DND-41 (cell line): ENCODE measurements around the gene IPCEF1.
"Not testable (repeated sequence)": the region's sequence is repeated elsewhere in the genome, so short reads cannot be mapped to it uniquely, and the experiment has no call there.

Source experiments
- ATAC-seq: fragments of 200-7000 bp; cut with Tn5 transposase; 3 replicates; pipeline ENCODE4 v1.9.1; 2021; ENCODE audit warnings: low read depth; ENCODE audit not compliant: insufficient read depth
- DNase-seq: peaks from one replicate; pipeline ENCODE4 v3.0.0-alpha.2; 2020
- H2AFZ ChIP-seq: 2 replicates; pipeline ENCODE4 v1.6.0; 2012; ENCODE audit warnings: low read depth, low read length
- H3K27ac ChIP-seq: 2 replicates; pipeline ENCODE4 v1.5.1; 2012; ENCODE audit warnings: low read length, inconsistent platforms
- H3K27me3 ChIP-seq: fragments of 200-600 bp; sonication (generic); 2 replicates; pipeline ENCODE4 v1.6.0; 2012; ENCODE audit warnings: low read length, mild to moderate bottlenecking, inconsistent platforms; ENCODE audit not compliant: insufficient read depth, poor library complexity
- H3K36me3 ChIP-seq: 2 replicates; pipeline ENCODE4 v1.5.1; 2012; ENCODE audit warnings: low read length, inconsistent platforms; ENCODE audit not compliant: insufficient read depth
- H3K4me1 ChIP-seq: 2 replicates; pipeline ENCODE4 v1.5.1; 2012; ENCODE audit warnings: mild to moderate bottlenecking, low read length; ENCODE audit not compliant: insufficient read depth
- H3K4me2 ChIP-seq: 2 replicates; pipeline ENCODE4 v1.6.0; 2012; ENCODE audit warnings: mild to moderate bottlenecking, moderate library complexity, low read length, inconsistent platforms; ENCODE audit not compliant: insufficient read depth
- H3K4me3 ChIP-seq, 2 experiments: fragments of 200-600 bp in 1 of 2; shearing (Covaris generic) in 1 of 2; 2 replicates each; pipeline ENCODE4 v1.5.1; 2012 to 2016; ENCODE audit warnings: inconsistent platforms in 2 of 2, low read length in 2 of 2, mild to moderate bottlenecking in 2 of 2, low read depth in 1 of 2, moderate library complexity in 1 of 2
- H3K79me2 ChIP-seq: 2 replicates; pipeline ENCODE4 v1.6.0; 2012; ENCODE audit warnings: low read length, inconsistent platforms; ENCODE audit not compliant: insufficient read depth
- H3K9ac ChIP-seq: 2 replicates; pipeline ENCODE4 v1.6.0; 2012; ENCODE audit warnings: low read depth, mild to moderate bottlenecking, inconsistent platforms, low read length, moderate library complexity
- H3K9me3 ChIP-seq: 2 replicates; pipeline ENCODE4 v1.5.1; 2012; ENCODE audit warnings: low read length, moderate library complexity, mild to moderate bottlenecking, inconsistent platforms; ENCODE audit not compliant: insufficient read depth, severe bottlenecking
- H4K20me1 ChIP-seq: 2 replicates; pipeline ENCODE4 v1.6.0; 2012; ENCODE audit warnings: low read length; ENCODE audit not compliant: insufficient read depth
- CTCF ChIP-seq: IDR thresholded peaks from 2 replicates; pipeline ENCODE4 v1.5.1; 2012; ENCODE audit warnings: borderline replicate concordance, low read length, moderate library complexity, mild to moderate bottlenecking; ENCODE audit not compliant: poor library complexity, severe bottlenecking; ENCODE audit errors: extremely low read depth
- EZH2 ChIP-seq: IDR thresholded peaks from 3 replicates; pipeline ENCODE4 v1.6.1; 2012; ENCODE audit warnings: borderline replicate concordance, low read depth, mild to moderate bottlenecking, moderate library complexity, low read length, inconsistent platforms; ENCODE audit not compliant: severe bottlenecking

Gene IPCEF1

GRCh38 chr6:154329350-154330170, 27.0 kb downstream of the IPCEF1 start:
- H3K36me3 ChIP-seq = no peaks in the 10 kb centered on the region
- no peaks in the 10 kb centered on the region for H4K20me1 ChIP-seq
- no peaks in the 10 kb centered on the region for H3K9me3 ChIP-seq
- no peaks in the 10 kb centered on the region for H3K4me1 ChIP-seq
- H3K4me2 ChIP-seq = no peak overlapping the region
- H2AFZ ChIP-seq = no peak overlapping the region
- H3K27ac ChIP-seq = no peak overlapping the region
- H3K79me2 ChIP-seq = no peaks in the 10 kb centered on the region
- H3K9ac ChIP-seq = no peak overlapping the region
- TF ChIP-seq EZH2 (no peak), CTCF (no peak)
- ATAC-seq (no peak), DNase-seq (no peak)
- no peak overlapping the region for H3K4me3 ChIP-seq
- H3K27me3 ChIP-seq = no peaks in the 10 kb centered on the region

- not testable (repeated sequence) for ATAC-seq, H4K20me1 ChIP-seq, H3K79me2 ChIP-seq, H3K9ac ChIP-seq, H2AFZ ChIP-seq, H3K27me3 ChIP-seq, H3K4me1 ChIP-seq, DNase-seq, H3K4me3 ChIP-seq, H3K4me2 ChIP-seq, H3K27ac ChIP-seq, H3K9me3 ChIP-seq, H3K36me3 ChIP-seq
Observed at GRCh38 chr6:154327313-154327712, 29.3 kb downstream of the IPCEF1 start.

GRCh38 chr6:154325142-154325541, 31.5 kb downstream of the IPCEF1 start:
- TF ChIP-seq CTCF = no peak
- no peaks in the 10 kb centered on the region for H3K79me2 ChIP-seq
- DNase-seq = no peak
- H3K9me3 ChIP-seq = no peaks in the 10 kb centered on the region
- no peaks in the 10 kb centered on the region for H3K27me3 ChIP-seq
- H3K9ac ChIP-seq = no peak overlapping the region
- H2AFZ ChIP-seq = no peak overlapping the region
- ATAC-seq = no peak
- no peak overlapping the region for H3K4me3 ChIP-seq
- H3K36me3 ChIP-seq = no peaks in the 10 kb centered on the region
- H3K4me2 ChIP-seq = no peak overlapping the region
- H3K4me1 ChIP-seq = no peaks in the 10 kb centered on the region
- H3K27ac ChIP-seq = no peak overlapping the region
- H4K20me1 ChIP-seq = no peaks in the 10 kb centered on the region

GRCh38 chr6:154320181-154320580, 36.4 kb downstream of the IPCEF1 start:
- ATAC-seq (no peak), DNase-seq (no peak)
- H4K20me1 ChIP-seq = no peaks in the 10 kb centered on the region
- H3K9ac ChIP-seq = no peak overlapping the region
- H2AFZ ChIP-seq = no peak overlapping the region
- no peak overlapping the region for H3K4me3 ChIP-seq
- H3K27me3 ChIP-seq = no peaks in the 10 kb centered on the region
- no peaks in the 10 kb centered on the region for H3K9me3 ChIP-seq
- H3K4me1 ChIP-seq = no peaks in the 10 kb centered on the region
- no peak overlapping the region for H3K4me2 ChIP-seq
- H3K36me3 ChIP-seq = no peaks in the 10 kb centered on the region
- H3K27ac ChIP-seq = no peak overlapping the region
- no peaks in the 10 kb centered on the region for H3K79me2 ChIP-seq
- no peak for TF ChIP-seq CTCF
- TF ChIP-seq EZH2 = no peak
